Gastroesophageal sphincter (tissue), 3 donors: ENCODE measurements around the gene BCKDHA.
A peak's percentile ranks its signal among the peaks of the same experiment; 100 is the strongest.

Source experiments
- EP300 ChIP-seq: sonication (generic); formaldehyde crosslinking; IDR thresholded peaks from one replicate; pipeline ENCODE4 v1.6.1; 2017; ENCODE audit warnings: antibody characterized with exemption, mild to moderate bottlenecking
- POLR2A ChIP-seq, 2 donors: fragments of 450-650 bp; IDR thresholded peaks; one replicate each; pipeline ENCODE4 v1.6.1; 2017; ENCODE audit warnings: antibody characterized with exemption in 2 of 2, mild to moderate bottlenecking in 2 of 2, moderate library complexity in 1 of 2
- TF ChIP-seq, protein P1 (sequence below), 4 experiments: fragments of 200-600 bp in 2 of 4; fragments of 450-650 bp in 2 of 4; sonication (generic) in 1 of 4; IDR thresholded peaks; one replicate each; pipeline ENCODE4 v1.5.1; 2017 to 2019; ENCODE audit warnings: antibody characterized with exemption in 4 of 4, mild to moderate bottlenecking in 2 of 4, moderate library complexity in 2 of 4

DNA sequence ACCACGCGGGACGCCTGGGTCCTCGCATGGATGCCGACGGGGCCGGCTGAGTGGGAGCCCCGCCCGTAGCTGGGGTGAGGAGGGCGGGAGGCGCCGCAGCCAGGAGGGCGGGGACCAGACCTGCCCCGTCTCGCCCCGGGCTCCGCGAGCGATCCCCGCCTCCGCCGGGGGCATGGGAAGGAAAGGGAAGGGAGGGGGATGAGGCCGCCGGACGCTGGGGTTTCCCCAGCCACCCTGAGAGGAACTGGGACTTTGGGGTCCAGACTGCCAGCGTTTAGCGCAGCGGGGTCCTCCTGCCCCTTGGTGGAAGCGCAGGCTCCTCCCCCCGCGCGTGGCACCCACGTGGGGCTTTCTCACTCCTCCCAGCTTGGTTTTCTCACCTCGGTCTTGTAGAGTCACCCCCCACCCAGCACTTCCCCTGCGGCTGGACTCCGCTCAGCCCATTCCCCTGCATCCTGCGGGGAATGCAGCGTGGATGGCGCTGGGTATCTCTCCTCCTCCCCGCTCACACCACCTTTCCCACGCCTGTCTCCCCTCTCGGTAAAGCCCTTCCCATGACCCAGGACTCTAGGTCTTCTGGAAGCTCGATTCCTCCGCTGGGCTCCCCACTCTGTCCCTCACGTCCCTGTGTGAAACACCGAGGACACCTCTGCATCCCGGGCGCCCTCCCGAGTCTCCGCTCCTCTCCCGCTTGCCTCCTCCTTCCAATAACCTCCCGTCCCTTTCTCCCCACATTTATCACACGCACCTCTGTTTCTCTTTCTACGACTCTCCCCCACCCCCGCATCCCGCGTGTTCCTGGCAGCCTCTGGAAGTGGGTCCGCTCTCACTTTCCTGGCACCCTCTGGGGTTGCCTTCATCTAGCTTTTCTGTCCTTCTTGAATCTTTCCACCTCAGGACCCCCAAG lies 46.0 kb upstream of the BCKDHA start:
- TF ChIP-seq, protein P1, sequence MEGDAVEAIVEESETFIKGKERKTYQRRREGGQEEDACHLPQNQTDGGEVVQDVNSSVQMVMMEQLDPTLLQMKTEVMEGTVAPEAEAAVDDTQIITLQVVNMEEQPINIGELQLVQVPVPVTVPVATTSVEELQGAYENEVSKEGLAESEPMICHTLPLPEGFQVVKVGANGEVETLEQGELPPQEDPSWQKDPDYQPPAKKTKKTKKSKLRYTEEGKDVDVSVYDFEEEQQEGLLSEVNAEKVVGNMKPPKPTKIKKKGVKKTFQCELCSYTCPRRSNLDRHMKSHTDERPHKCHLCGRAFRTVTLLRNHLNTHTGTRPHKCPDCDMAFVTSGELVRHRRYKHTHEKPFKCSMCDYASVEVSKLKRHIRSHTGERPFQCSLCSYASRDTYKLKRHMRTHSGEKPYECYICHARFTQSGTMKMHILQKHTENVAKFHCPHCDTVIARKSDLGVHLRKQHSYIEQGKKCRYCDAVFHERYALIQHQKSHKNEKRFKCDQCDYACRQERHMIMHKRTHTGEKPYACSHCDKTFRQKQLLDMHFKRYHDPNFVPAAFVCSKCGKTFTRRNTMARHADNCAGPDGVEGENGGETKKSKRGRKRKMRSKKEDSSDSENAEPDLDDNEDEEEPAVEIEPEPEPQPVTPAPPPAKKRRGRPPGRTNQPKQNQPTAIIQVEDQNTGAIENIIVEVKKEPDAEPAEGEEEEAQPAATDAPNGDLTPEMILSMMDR (IDR thresholded peaks at IDR 0.05) = no peak
- no peak for TF ChIP-seq EP300
- peak in 1 of 2 donors; percentile 7 for TF ChIP-seq POLR2A (IDR thresholded peaks at IDR 0.05)
